AML-193 (cell line): ENCODE measurements around the gene KNSTRN.

Experiments
- DNase-seq, 2 experiments: peaks; one replicate each; lab custom pipeline; 2025; lab: John Stamatoyannopoulos, UW

KNSTRN gene

DNA sequence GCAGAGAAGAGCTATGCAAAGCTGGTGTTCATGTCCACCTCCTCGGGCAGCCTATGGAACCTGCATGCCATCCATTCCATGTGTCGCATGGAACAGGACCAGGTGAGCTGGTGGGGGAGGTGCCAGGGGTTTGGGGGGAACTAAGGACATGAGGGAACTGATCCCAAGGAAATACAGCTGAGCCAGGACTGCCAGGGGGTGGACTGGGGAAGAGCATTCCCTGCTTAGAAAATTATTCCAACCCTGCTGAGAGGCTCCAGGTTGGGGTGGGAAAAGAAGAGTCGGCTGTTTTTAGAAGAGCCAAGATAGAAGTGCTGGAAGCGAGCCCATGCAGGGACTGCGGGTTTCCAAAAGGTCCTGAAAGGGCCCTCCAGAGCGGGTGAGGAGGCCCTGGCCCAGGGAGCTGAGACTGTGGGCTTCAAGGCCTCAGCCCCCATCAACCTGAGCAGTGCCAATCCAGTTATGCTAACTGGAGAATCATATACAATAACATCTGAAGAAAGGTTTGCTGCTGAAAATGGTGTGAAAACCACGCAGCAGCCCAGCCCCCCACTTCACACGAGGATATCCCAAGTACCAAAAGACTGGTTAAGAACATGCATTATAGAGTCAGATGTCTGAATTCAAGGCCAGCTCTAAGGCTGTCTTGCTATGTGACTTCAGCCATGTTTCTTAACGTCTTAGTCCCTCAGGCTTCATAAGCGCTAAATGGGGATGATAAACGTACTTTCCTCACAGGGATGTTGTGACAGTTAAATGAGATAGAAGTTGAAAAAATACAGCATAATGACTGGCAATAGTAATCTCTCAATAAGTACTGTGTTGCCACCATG lies 16.7 kb upstream of the KNSTRN start:
- no peak for DNase-seq

DNA sequence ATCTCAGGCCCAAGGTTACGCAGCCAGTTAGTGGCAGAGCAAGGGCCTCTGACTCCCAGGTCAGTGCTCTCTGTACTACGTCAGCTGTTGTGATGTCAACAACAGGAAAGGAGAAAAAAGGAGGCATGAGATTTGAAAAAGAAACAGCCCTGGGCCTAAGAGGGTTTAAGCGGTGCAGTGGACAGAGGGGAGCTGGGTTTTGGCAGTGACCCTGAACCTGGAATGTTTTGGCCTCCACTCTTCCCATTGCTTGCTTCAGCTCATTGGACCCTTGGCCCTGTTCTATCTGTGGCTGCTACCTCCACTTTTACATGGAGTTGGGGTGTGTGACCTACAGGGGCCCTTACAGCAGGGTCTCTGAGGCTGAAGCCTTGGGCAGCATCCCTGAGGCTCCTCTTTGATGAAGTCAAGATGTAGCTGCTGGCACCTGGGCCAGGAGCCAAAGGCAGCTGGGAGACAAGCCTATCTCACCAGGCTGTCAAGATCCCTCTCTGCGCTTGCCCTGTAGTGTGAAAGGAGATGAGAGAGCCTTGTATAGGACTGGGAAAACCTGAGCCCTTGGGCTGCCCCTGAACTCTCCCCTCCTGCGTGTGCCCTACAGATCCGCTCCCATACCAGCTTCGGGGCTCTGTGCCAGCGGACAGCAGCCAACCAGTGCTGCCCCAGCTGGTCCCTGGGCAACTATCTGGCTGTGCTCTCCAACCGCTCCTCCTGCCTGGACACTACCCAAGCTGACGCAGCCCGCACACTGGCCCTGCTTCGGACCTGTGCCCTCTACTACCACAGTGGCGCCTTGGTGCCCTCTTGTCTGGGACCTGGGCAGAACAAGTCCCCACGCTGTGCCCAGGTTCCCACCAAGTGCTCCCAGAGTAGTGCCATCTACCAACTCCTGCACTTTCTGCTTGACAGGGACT lies 15.8 kb upstream of the KNSTRN start:
- DNase-seq = no peak

GRCh38 chr15:40367371-40367685 lies 15.2 kb upstream of the KNSTRN start:
- DNase-seq = no peak

DNA sequence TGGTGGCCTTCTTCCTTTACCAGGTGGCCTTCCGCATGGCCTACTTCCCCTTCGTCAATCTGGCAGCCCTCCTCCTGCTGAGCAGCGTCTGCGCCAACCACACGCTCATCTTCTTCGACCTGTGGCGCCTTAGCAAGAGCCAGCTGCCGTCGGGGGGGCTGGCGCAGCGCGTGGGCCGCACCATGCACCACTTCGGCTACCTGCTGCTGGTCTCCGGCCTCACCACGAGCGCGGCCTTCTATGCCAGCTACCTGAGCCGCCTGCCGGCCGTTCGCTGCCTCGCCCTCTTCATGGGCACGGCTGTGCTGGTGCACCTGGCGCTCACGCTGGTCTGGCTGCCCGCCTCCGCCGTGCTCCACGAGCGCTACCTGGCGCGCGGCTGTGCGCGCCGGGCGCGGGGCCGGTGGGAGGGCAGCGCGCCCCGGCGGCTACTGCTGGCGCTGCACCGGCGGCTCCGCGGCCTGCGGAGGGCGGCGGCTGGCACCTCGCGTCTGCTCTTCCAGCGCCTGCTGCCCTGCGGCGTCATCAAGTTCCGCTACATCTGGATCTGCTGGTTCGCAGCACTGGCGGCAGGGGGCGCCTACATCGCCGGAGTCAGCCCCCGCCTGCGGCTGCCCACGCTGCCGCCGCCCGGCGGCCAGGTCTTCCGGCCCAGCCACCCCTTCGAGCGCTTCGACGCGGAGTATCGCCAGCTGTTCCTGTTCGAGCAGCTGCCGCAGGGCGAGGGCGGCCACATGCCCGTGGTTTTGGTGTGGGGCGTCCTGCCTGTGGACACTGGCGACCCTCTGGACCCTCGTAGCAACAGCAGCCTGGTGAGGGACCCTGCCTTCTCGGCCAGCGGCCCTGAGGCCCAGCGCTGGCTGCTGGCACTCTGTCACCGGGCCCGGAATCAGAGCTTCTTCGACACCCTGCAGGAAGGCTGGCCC lies 14.6 kb upstream of the KNSTRN start:
- DNase-seq = peak; percentile 92

DNA sequence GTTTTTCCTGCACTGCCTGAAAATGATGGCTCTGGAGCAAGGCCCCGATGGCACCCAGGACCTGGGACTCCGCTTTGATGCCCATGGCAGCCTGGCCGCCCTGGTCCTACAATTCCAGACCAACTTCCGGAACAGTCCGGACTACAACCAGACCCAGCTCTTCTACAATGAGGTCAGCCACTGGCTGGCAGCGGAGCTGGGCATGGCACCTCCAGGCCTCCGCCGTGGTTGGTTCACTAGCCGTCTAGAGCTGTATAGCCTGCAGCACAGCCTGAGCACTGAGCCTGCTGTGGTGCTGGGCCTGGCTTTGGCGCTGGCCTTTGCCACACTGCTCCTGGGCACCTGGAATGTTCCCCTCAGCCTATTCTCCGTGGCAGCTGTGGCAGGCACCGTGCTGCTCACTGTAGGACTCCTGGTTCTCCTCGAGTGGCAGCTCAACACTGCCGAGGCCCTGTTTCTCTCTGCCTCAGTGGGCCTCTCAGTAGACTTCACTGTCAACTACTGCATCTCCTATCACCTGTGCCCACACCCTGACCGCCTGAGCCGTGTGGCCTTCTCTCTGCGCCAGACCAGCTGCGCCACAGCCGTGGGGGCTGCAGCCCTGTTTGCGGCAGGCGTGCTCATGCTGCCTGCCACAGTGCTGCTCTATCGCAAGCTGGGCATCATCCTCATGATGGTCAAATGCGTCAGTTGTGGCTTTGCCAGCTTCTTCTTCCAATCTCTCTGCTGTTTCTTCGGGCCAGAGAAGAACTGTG lies 13.6 kb upstream of the KNSTRN start:
- DNase-seq = no peak

DNA sequence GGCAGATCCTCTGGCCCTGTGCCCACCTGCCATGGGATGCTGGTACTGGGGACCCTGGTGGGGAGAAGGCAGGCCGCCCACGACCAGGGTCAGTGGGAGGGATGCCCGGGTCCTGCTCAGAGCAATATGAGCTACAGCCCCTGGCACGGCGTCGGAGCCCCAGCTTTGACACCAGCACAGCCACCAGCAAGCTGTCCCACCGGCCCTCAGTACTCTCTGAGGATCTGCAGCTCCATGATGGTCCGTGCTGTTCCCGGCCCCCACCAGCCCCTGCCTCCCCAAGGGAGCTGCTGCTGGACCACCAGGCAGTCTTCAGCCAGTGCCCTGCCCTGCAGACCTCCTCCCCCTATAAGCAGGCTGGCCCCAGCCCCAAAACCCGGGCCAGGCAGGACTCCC lies 13.0 kb upstream of the KNSTRN start:
- no peak for DNase-seq

DNA sequence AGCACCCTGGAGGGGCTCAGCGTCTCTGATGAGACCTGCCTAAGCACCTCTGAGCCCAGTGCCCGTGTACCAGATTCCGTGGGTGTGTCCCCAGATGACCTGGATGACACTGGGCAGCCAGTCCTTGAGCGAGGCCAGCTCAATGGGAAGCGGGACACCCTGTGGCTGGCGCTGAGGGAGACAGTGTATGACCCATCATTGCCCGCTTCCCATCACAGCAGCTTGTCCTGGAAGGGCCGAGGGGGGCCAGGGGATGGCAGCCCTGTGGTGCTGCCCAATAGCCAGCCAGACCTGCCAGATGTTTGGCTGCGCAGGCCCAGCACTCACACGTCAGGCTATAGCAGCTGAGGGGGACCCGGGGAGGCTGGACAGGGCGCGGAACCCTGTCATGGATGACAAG lies 12.6 kb upstream of the KNSTRN start:
- DNase-seq = no peak

- DNase-seq = no peak
These were observed 9.5 kb upstream of the KNSTRN start for GRCh38 chr15:40372981-40373380.

GRCh38 chr15:40377606-40378005 lies 4.9 kb upstream of the KNSTRN start:
- no peak for DNase-seq

- no peak for DNase-seq
These were observed 3.1 kb upstream of the KNSTRN start for GRCh38 chr15:40379374-40379773.

GRCh38 chr15:40379853-40380252 lies 2.7 kb upstream of the KNSTRN start:
- peak in 1 of 2 experiments; percentile 5 for DNase-seq

GRCh38 chr15:40380636-40381035 lies 1.9 kb upstream of the KNSTRN start:
- no peak for DNase-seq

GRCh38 chr15:40381818-40382529 lies 547 bp upstream of the KNSTRN start:
- no peak for DNase-seq

- no peak for DNase-seq
These were observed 4.0 kb downstream of the KNSTRN start for GRCh38 chr15:40386480-40386879.

DNA sequence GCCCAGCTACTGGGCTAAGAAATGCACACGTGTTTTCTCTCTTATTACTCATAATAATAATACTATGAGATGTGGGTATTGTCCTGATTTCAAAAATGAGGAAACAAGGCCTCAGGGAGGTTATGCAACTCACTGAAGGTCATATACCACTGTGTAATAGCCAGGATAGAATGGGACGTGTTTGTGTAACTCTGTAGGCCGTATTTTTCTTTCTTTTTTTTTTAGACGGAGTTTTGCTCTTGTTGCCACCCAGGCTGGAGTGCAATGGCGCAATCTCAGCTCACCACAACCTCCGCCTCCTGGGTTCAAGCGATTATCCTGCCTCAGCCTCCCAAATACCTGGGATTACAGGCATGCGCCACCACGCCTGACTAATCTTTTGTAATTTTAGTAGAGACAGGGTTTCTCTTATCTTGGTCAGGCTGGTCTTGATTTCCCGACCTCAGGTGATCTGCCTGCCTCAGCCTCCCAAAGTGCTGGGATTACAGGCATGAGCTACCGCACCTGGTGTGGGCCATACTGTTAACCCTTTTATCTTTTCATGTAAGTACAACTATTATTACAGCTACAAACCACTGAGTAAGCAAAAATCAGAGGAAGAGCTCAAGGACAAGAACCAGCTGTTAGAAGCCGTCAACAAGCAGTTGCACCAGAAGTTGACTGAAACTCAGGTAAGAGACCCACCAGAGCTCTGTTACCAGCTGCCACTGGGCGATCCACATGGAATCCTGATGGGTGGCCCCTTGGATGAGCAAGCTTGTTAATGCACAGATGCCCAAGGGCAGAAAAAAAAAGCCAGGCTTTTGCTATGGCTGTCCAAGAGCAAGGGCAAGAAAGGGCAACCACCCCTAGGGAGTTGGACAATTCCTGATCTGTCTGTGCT lies 6.7 kb downstream of the KNSTRN start:
- DNase-seq = peak; percentile 93

GRCh38 chr15:40389824-40390595 lies 7.5 kb downstream of the KNSTRN start:
- DNase-seq = no peak

DNA sequence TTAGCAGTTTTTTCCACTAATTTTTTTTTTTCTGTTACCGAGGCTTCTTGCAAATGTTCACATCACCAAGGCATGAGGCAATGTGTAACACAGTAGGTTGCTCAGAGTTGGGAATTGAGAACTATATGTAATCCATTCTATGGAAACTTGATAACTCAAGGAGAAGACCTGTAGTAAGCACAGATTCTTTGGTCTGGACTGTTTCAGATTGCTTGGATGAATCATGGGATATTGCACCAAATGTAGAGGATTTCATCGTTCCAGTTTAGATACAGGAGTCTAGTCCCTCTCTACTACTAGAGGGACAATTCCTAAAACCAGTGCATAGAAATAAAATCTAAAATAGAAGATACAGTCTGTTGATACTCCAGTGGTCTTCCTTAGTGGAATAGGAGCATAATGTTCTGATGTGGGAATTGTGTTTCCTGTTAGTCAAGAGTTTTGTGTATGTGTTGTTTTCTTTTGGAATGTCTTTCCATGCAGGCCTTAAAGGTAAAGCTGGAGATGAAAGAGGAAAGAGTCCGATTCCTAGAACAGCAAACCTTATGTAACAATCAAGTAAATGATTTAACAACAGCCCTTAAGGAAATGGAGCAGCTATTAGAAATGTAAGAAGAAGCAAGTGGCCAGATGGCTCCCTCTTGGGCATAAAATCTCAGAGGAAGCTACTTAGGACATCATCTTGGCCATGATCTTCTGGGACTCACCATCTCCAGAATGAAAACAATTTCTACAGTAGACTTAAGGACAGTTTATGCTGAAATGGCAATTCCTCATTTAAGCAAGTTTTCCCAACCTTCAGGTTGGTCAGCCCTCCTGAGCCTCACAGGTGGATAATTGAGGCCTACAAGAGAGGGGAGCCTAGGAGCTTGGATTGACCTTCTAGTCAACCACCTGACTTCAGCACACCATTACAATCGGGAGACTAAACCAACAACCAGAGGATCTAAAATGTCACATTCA lies 10.7 kb downstream of the KNSTRN start:
- DNase-seq = no peak
